ENCODE data around the gene CCDC12. TPM values are rescaled to one million over a fixed set of nuclear protein-coding genes. Genes with fewer than 3 reads are reported as not detected.

CCDC12 gene
- total RNA-seq, 1 experiment from 2014 or later: 47.3 TPM

DNA sequence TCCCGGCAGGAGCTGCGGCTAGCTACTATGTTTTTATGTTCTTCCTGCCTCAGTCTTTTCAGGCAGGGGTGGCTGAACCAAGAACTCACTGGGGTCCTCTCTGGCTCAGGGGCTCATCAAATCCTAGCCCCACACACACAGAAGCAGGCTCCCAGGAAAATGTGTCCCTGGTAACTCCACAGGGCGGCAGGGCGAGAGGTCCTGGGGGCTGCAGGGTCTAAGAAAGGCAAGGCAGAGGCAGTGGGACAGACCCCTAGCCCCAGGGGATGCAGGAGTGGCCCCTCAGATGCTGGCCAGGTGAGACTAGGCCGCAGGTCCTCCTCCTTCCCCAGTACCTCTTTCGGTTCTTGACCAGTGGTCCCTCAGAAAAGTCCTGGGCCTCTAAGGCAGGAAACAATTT lies 50.1 kb downstream of the CCDC12 start:
- no peak overlapping the region for H3K27ac Mint-ChIP-seq (ENCODE audit: unreplicated experiment)
- intact Hi-C loops (cut with micrococcal nuclease; ENCODE audit: unreplicated experiment): no loop called here
- CTCF ChIA-PET: interaction anchor here (0.6 kb wide), 1 partner anchor 34 kb away, joined by 4 read pairs; no protein-coding TSS in a partner anchor
- BruUV-seq (replicated peaks): no TSS peak
- no peaks in the 10 kb centered on the region for H3K9me3 Mint-ChIP-seq (ENCODE audit: low read depth, unreplicated experiment)
- no peak overlapping the region for H3K4me3 Mint-ChIP-seq (ENCODE audit: low read depth, unreplicated experiment)
- peaks cover 26% of the 10 kb centered on the region for H3K4me1 Mint-ChIP-seq (ENCODE audit: low read depth, unreplicated experiment)
- TF ChIP-seq, protein P1, sequence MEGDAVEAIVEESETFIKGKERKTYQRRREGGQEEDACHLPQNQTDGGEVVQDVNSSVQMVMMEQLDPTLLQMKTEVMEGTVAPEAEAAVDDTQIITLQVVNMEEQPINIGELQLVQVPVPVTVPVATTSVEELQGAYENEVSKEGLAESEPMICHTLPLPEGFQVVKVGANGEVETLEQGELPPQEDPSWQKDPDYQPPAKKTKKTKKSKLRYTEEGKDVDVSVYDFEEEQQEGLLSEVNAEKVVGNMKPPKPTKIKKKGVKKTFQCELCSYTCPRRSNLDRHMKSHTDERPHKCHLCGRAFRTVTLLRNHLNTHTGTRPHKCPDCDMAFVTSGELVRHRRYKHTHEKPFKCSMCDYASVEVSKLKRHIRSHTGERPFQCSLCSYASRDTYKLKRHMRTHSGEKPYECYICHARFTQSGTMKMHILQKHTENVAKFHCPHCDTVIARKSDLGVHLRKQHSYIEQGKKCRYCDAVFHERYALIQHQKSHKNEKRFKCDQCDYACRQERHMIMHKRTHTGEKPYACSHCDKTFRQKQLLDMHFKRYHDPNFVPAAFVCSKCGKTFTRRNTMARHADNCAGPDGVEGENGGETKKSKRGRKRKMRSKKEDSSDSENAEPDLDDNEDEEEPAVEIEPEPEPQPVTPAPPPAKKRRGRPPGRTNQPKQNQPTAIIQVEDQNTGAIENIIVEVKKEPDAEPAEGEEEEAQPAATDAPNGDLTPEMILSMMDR (IDR thresholded peaks at IDR 0.05; ENCODE audit: unreplicated experiment): no peak
- no peaks in the 10 kb centered on the region for H3K27me3 Mint-ChIP-seq (ENCODE audit: unreplicated experiment)
- H3K36me3 Mint-ChIP-seq (ENCODE audit: insufficient read depth, unreplicated experiment): peaks cover 39% of the 10 kb centered on the region
- no peak for DNase-seq

DNA sequence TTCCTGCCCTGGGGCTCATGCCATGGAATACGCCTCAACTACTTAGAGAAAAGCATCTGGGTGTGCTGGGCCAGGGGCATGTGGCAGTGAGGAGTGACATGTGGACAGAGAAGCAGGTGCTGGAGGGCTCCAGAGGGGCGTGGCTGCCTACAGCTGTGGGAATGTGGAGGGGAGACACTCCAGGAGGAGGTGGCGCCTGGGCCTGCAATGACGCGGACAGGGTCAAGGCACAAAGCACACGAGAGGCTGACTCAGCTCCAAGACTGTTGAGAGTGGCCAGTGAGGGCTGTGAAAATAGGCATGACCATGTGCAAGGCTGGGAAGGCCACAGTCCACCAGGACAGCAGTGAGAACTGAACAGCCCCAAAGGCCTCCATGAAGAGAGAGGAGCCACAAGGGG lies 50.5 kb downstream of the CCDC12 start:
- intact Hi-C loops (cut with micrococcal nuclease; ENCODE audit: unreplicated experiment): no loop called here
- no peak overlapping the region for H3K27ac Mint-ChIP-seq (ENCODE audit: unreplicated experiment)
- DNase-seq: no peak
- no peaks in the 10 kb centered on the region for H3K27me3 Mint-ChIP-seq (ENCODE audit: unreplicated experiment)
- H3K36me3 Mint-ChIP-seq (ENCODE audit: insufficient read depth, unreplicated experiment): peaks cover 36% of the 10 kb centered on the region
- CTCF ChIA-PET: no interaction called here
- no peak overlapping the region for H3K4me3 Mint-ChIP-seq (ENCODE audit: low read depth, unreplicated experiment)
- TF ChIP-seq, protein P1 (IDR thresholded peaks at IDR 0.05; ENCODE audit: unreplicated experiment): no peak
- H3K4me1 Mint-ChIP-seq (ENCODE audit: low read depth, unreplicated experiment): peaks cover 22% of the 10 kb centered on the region
- no TSS peak for BruUV-seq (replicated peaks)
- no peaks in the 10 kb centered on the region for H3K9me3 Mint-ChIP-seq (ENCODE audit: low read depth, unreplicated experiment)

DNA sequence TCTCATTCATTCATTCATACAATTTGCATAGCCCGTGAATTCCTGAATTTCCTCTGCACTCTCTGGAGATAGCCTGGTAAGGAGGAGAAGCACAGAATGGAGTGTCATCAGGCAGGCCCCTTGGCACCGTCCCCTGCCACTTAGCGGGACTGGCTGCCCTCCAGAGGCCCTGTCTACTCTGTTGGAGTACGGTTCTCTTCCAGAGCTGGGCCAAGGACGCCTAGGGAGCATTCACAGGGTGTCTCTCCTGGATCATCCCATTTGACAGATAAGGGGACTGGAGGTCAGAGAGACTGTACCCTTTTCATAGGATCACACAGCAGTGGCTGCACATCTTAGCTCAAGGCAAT lies 51.0 kb downstream of the CCDC12 start:
- DNase-seq: no peak
- Mint-ChIP-seq H3K27me3 (ENCODE audit: unreplicated experiment) (no peaks in the 10 kb centered on the region), H3K27ac (ENCODE audit: unreplicated experiment) (no peak overlapping the region), H3K36me3 (ENCODE audit: insufficient read depth, unreplicated experiment) (peaks cover 31% of the 10 kb centered on the region), H3K4me1 (ENCODE audit: low read depth, unreplicated experiment) (peaks cover 17% of the 10 kb centered on the region), H3K9me3 (ENCODE audit: low read depth, unreplicated experiment) (no peaks in the 10 kb centered on the region), H3K4me3 (ENCODE audit: low read depth, unreplicated experiment) (no peak overlapping the region)
- intact Hi-C loops (cut with micrococcal nuclease; ENCODE audit: unreplicated experiment): no loop called here
- CTCF ChIA-PET: no interaction called here
- no TSS peak for BruUV-seq (replicated peaks)
- TF ChIP-seq, protein P1 (IDR thresholded peaks at IDR 0.05; ENCODE audit: unreplicated experiment): no peak

DNA sequence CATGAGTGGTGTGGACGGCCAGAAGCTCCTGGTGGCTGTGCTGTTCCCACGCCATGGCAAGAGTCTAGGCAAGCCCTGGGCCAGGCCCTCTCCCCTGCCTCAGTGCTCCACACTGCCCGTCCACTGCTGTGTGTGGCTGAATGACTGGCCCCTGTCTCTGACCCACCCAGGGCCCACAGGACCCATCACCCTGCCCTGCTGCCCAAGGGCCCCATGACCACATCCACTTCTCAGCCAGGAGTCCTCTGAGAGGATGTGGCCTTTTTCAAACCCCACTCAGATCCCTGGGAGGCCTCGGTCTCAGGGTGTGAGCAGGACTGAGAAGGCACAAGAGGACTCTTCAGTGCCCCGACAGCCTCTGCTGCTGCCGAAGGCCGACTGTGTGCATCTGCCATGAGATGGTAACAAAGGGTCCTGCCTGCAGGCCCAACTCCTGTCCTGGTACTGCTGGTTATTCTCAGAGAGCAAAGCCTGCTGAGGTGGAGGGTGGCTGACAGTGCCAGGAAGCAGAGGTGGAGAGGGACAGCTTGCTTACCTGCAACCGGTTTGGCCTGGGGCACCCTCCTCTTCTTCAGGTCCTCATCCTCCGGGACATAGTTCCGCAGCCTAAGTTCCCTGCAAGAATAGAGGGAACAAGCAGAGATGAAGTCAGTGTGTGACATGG lies 51.5 kb downstream of the CCDC12 start:
- Mint-ChIP-seq H3K9me3 (ENCODE audit: low read depth, unreplicated experiment) (no peaks in the 10 kb centered on the region), H3K4me1 (ENCODE audit: low read depth, unreplicated experiment) (peaks cover 12% of the 10 kb centered on the region), H3K4me3 (ENCODE audit: low read depth, unreplicated experiment) (no peak overlapping the region), H3K36me3 (ENCODE audit: insufficient read depth, unreplicated experiment) (peaks cover 33% of the 10 kb centered on the region), H3K27ac (ENCODE audit: unreplicated experiment) (no peak overlapping the region), H3K27me3 (ENCODE audit: unreplicated experiment) (no peaks in the 10 kb centered on the region)
- TF ChIP-seq, protein P1 (IDR thresholded peaks at IDR 0.05; ENCODE audit: unreplicated experiment): no peak
- DNase-seq: no peak
- CTCF ChIA-PET: interaction anchor here (0.7 to 0.8 kb wide), 2 partner anchors 12 to 131 kb away, joined by 3 read pairs; no protein-coding TSS in a partner anchor
- intact Hi-C loops (cut with micrococcal nuclease; ENCODE audit: unreplicated experiment): loop anchor here (5.0 kb wide), 1 partner anchor 72 kb away; no protein-coding TSS in a partner anchor
- no TSS peak for BruUV-seq (replicated peaks)

Data from Calu3 (cell line).